ENCODE measurements around the gene TBL1X. TPM values are rescaled to one million over a fixed set of nuclear protein-coding genes. Genes with fewer than 3 reads are reported as not detected.

TBL1X gene
- total RNA-seq, 6 experiments from 2014 or later, result 18.0 to 40.7 (median 20.8) TPM

DNA sequence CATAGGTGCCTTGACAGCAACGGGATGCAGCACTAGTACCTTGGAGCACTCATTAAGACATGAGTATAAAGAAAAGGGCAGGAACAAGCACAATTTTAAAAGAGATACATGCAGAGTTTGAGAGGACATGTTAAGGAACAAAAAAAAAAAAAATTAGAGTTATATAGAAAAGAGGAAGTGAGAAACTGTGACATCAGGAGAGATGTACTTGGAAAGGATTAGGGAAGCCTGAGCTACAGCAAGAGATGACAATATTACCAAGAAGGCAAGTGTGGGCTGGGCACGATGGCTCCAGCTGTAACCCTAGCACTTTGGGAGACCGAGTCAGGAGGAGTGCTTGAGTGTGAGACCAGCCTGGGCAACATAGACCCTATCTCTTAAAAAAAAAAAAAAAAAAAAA is 263.4 kb downstream of the TBL1X start:
- H3K4me1 ChIP-seq, result no peaks in the 10 kb centered on the region
- DNase-seq (no peak), ATAC-seq (no peak)
- no peaks in the 10 kb centered on the region for H3K27me3 ChIP-seq
- 67% methylated on average over 3 of the region's 3 CpGs for WGBS (ENCODE audit: insufficient coverage, low coverage, low lambda C conversion rate, missing lambda C conversion rate)
- H3K27ac ChIP-seq, result no peak overlapping the region
- H3K4me3 ChIP-seq, result no peak overlapping the region
- no peaks in the 10 kb centered on the region for H3K9me3 ChIP-seq
- H3K36me3 ChIP-seq, result no peaks in the 10 kb centered on the region
- TF ChIP-seq, protein P1, sequence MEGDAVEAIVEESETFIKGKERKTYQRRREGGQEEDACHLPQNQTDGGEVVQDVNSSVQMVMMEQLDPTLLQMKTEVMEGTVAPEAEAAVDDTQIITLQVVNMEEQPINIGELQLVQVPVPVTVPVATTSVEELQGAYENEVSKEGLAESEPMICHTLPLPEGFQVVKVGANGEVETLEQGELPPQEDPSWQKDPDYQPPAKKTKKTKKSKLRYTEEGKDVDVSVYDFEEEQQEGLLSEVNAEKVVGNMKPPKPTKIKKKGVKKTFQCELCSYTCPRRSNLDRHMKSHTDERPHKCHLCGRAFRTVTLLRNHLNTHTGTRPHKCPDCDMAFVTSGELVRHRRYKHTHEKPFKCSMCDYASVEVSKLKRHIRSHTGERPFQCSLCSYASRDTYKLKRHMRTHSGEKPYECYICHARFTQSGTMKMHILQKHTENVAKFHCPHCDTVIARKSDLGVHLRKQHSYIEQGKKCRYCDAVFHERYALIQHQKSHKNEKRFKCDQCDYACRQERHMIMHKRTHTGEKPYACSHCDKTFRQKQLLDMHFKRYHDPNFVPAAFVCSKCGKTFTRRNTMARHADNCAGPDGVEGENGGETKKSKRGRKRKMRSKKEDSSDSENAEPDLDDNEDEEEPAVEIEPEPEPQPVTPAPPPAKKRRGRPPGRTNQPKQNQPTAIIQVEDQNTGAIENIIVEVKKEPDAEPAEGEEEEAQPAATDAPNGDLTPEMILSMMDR (IDR thresholded peaks at IDR 0.05), result no peak
- no peak for TF ChIP-seq POLR2A (IDR thresholded peaks at IDR 0.05)
- intact Hi-C loops (cut with DNase I), result no loop called here

DNA sequence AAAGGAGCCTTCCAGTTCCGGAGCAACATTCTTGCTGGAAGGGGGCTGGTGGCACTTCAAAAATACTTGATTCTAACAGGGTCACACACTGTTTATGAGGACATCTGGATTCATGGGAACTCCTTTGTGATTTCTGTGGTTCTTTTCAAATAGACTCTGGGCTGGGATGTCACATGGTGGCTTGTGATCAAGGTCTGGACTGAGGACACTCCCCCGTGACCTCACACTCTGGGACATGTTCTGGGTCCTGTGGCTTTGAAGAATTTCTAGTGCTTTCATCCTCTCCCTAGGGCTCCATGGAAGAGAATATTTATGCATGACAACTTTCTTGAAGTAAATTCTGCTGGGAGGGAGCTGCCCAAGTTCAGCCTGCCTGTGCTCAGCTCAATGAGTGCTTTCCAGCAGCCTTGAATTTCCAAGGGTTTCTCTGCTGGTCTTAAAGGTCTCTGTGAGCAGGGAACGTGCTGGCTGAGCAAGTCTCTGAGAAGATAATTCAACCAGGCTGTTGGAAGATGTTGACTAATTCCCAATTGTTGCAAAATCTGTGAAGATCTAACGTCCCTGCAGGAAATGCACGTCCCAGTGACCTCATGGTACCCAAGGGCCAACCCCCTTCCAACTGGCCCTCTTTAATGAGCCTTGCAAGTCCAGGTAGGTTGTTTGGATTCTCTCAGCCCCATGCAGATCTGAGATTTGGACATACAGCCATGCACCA is 264.5 kb downstream of the TBL1X start:
- intact Hi-C loops (cut with DNase I), result no loop called here
- 70% methylated on average over 2 of the region's 5 CpGs for WGBS (ENCODE audit: insufficient coverage, low coverage, low lambda C conversion rate, missing lambda C conversion rate)
- no peak for TF ChIP-seq POLR2A (IDR thresholded peaks at IDR 0.05)
- TF ChIP-seq, protein P1 (IDR thresholded peaks at IDR 0.05), result no peak
- H3K4me3 ChIP-seq, result no peak overlapping the region
- H3K27ac ChIP-seq, result no peak overlapping the region
- DNase-seq (no peak), ATAC-seq (peak in 1 of 4 donors; percentile 17)
- H3K4me1 ChIP-seq, result no peaks in the 10 kb centered on the region
- no peaks in the 10 kb centered on the region for H3K36me3 ChIP-seq
- no peaks in the 10 kb centered on the region for H3K27me3 ChIP-seq
- no peaks in the 10 kb centered on the region for H3K9me3 ChIP-seq

DNA sequence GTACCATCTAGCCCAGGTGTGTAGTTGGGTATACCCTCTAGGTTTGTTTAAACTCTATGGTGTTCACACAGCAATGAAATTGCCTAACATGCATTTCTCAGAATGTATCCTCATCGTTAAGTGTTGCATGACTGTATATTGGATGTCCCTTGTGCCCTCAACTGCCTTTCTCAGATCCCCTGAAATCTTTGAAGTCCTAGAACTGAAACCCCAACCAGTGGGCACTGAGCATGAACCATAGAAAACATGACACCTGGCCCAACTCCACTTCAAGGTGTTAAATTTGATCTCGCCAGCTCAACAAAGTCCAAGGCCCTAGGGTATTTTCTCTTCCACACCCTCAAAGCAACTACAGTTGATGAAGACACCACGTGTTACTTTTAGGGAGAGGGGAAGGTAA is 265.2 kb downstream of the TBL1X start:
- H3K36me3 ChIP-seq, result no peaks in the 10 kb centered on the region
- WGBS (ENCODE audit: insufficient coverage, low coverage, low lambda C conversion rate, missing lambda C conversion rate), result 90% methylated on average over 3 of the region's 3 CpGs
- H3K27me3 ChIP-seq, result no peaks in the 10 kb centered on the region
- H3K9me3 ChIP-seq, result no peaks in the 10 kb centered on the region
- TF ChIP-seq POLR2A (IDR thresholded peaks at IDR 0.05), result no peak
- TF ChIP-seq, protein P1 (IDR thresholded peaks at IDR 0.05), result no peak
- no peaks in the 10 kb centered on the region for H3K4me1 ChIP-seq
- intact Hi-C loops (cut with DNase I), result no loop called here
- no peak overlapping the region for H3K27ac ChIP-seq
- DNase-seq, result no peak
- H3K4me3 ChIP-seq, result no peak overlapping the region
- ATAC-seq, result no peak

GRCh38 chrX:9730752-9731151 is 265.9 kb downstream of the TBL1X start:
- no peak overlapping the region for H3K4me3 ChIP-seq
- no peak for DNase-seq
- no peak overlapping the region for H3K27ac ChIP-seq
- ATAC-seq, result no peak
- 15% methylated on average over 1 of the region's 1 CpG for WGBS (ENCODE audit: insufficient coverage, low coverage, low lambda C conversion rate, missing lambda C conversion rate)
- H3K4me1 ChIP-seq, result no peaks in the 10 kb centered on the region
- no peak for TF ChIP-seq POLR2A (IDR thresholded peaks at IDR 0.05)
- TF ChIP-seq, protein P1 (IDR thresholded peaks at IDR 0.05), result no peak
- no peaks in the 10 kb centered on the region for H3K36me3 ChIP-seq
- H3K9me3 ChIP-seq, result no peaks in the 10 kb centered on the region
- intact Hi-C loops (cut with DNase I), result no loop called here
- H3K27me3 ChIP-seq, result no peaks in the 10 kb centered on the region
